HG03442 (cell line): Measurements from ENCODE around the gene PRDM15.

Experiments
- ATAC-seq: cut with Tn5 transposase; IDR thresholded peaks from one replicate; pipeline ENCODE4 v1.9.1; 2021; ENCODE audit warnings: mild to moderate bottlenecking, moderate library complexity; ENCODE audit not compliant: unreplicated experiment

Gene PRDM15

GRCh38 chr21:41864311-41865001, 14.7 kb downstream of the PRDM15 start:
- no peak for ATAC-seq

- ATAC-seq: no peak
Measured at GRCh38 chr21:41863439-41863740, 15.8 kb downstream of the PRDM15 start.

- ATAC-seq: no peak
Measured at GRCh38 chr21:41861987-41862386, 17.2 kb downstream of the PRDM15 start.

GRCh38 chr21:41861255-41861654, 17.9 kb downstream of the PRDM15 start:
- no peak for ATAC-seq

- no peak for ATAC-seq
Measured at GRCh38 chr21:41859297-41859980, 19.7 kb downstream of the PRDM15 start.

- no peak for ATAC-seq
Measured at GRCh38 chr21:41858466-41859296, 20.5 kb downstream of the PRDM15 start.

GRCh38 chr21:41857771-41858300, 21.3 kb downstream of the PRDM15 start:
- no peak for ATAC-seq

GRCh38 chr21:41856572-41856971, 22.6 kb downstream of the PRDM15 start:
- ATAC-seq: no peak

GRCh38 chr21:41854426-41854995, 24.6 kb downstream of the PRDM15 start:
- no peak for ATAC-seq

- no peak for ATAC-seq
Measured at GRCh38 chr21:41852929-41853320, 26.2 kb downstream of the PRDM15 start.

- no peak for ATAC-seq
Measured at GRCh38 chr21:41852151-41852928, 26.8 kb downstream of the PRDM15 start.

GRCh38 chr21:41851090-41851790, 27.9 kb downstream of the PRDM15 start:
- no peak for ATAC-seq

- no peak for ATAC-seq
Measured at GRCh38 chr21:41850085-41850484, 29.1 kb downstream of the PRDM15 start.

- no peak for ATAC-seq
Measured at GRCh38 chr21:41848958-41849580, 30.1 kb downstream of the PRDM15 start.

GRCh38 chr21:41848533-41848932, 30.6 kb downstream of the PRDM15 start:
- no peak for ATAC-seq

- no peak for ATAC-seq
Measured at GRCh38 chr21:41847066-41847804, 31.9 kb downstream of the PRDM15 start.

- no peak for ATAC-seq
Measured at GRCh38 chr21:41846536-41846935, 32.6 kb downstream of the PRDM15 start.

GRCh38 chr21:41846033-41846317, 33.2 kb downstream of the PRDM15 start:
- no peak for ATAC-seq
